HAP-1 (cell line): Measurements from ENCODE around the gene GPC5.
"Not testable (repeated sequence)": the region's sequence is repeated elsewhere in the genome, so short reads cannot be mapped to it uniquely, and the experiment has no call there.

ENCODE experiments used
- DNase-seq, 2 experiments: peaks; one replicate each; pipeline ENCODE4 v3.0.0-alpha.2; 2016 to 2020; ENCODE audit warnings: low spot score in 2 of 2
- H3K27me3 ChIP-seq: fragments of 250-450 bp; sonication (Bioruptor Pico); 2 replicates; pipeline ENCODE4 v1.5.1; 2020; ENCODE audit warnings: low read depth, mild to moderate bottlenecking, moderate library complexity
- H3K36me3 ChIP-seq: fragments of 250-450 bp; sonication (Bioruptor Pico); replicated peaks from 2 replicates; pipeline ENCODE4 v1.5.1; 2020; ENCODE audit warnings: mild to moderate bottlenecking
- H3K4me1 ChIP-seq: fragments of 250-450 bp; sonication (Bioruptor Pico); 2 replicates; pipeline ENCODE4 v1.5.1; 2020; ENCODE audit warnings: mild to moderate bottlenecking
- H3K4me3 ChIP-seq: fragments of 250-450 bp; sonication (Bioruptor Pico); 2 replicates; pipeline ENCODE4 v1.5.1; 2020; ENCODE audit warnings: mild to moderate bottlenecking, moderate library complexity
- H3K9me3 ChIP-seq: fragments of 250-450 bp; sonication (Bioruptor Pico); 2 replicates; pipeline ENCODE4 v1.5.1; 2020; ENCODE audit warnings: mild to moderate bottlenecking, moderate library complexity
- in situ Hi-C: fragments of 300-500 bp; cut with MboI; formaldehyde crosslinking; loops from 3 replicates; pipeline ENCODE4 v1.14.3; 2020; ENCODE audit warnings: low sequenced_read_pairs, inconsistent platforms, mixed read lengths

GPC5 gene

GRCh38 chr13:92658293-92658692, 1259.9 kb downstream of the GPC5 start:
- no peaks in the 10 kb centered on the region for H3K9me3 ChIP-seq
- in situ Hi-C loops, result no loop called here
- no peaks in the 10 kb centered on the region for H3K4me1 ChIP-seq
- no peaks in the 10 kb centered on the region for H3K27me3 ChIP-seq
- no peak for DNase-seq
- H3K4me3 ChIP-seq, result no peak overlapping the region
- no peaks in the 10 kb centered on the region for H3K36me3 ChIP-seq

- in situ Hi-C loops, result no loop called here
- Histone ChIP-seq H3K36me3 (no peaks in the 10 kb centered on the region), H3K27me3 (no peaks in the 10 kb centered on the region), H3K9me3 (no peaks in the 10 kb centered on the region), H3K4me3 (no peak overlapping the region), H3K4me1 (no peaks in the 10 kb centered on the region)
- no peak for DNase-seq
These were observed 1263.0 kb downstream of the GPC5 start for GRCh38 chr13:92661406-92661805.

- no peaks in the 10 kb centered on the region for H3K4me1 ChIP-seq
- in situ Hi-C loops, result no loop called here
- no peaks in the 10 kb centered on the region for H3K36me3 ChIP-seq
- no peak overlapping the region for H3K4me3 ChIP-seq
- no peaks in the 10 kb centered on the region for H3K9me3 ChIP-seq
- H3K27me3 ChIP-seq, result no peaks in the 10 kb centered on the region
- DNase-seq, result no peak
These were observed 1269.7 kb downstream of the GPC5 start for GRCh38 chr13:92668157-92668556.

GRCh38 chr13:92670096-92670495, 1271.7 kb downstream of the GPC5 start:
- H3K36me3 ChIP-seq, result no peaks in the 10 kb centered on the region
- in situ Hi-C loops, result no loop called here
- no peak for DNase-seq

GRCh38 chr13:92671821-92672220, 1273.4 kb downstream of the GPC5 start:
- H3K27me3 ChIP-seq, result no peaks in the 10 kb centered on the region
- no peaks in the 10 kb centered on the region for H3K4me1 ChIP-seq
- no peaks in the 10 kb centered on the region for H3K9me3 ChIP-seq
- DNase-seq, result no peak
- no peaks in the 10 kb centered on the region for H3K36me3 ChIP-seq
- no peak overlapping the region for H3K4me3 ChIP-seq
- in situ Hi-C loops, result no loop called here

More at GRCh38 chr13:92670096-92670495, 1271.7 kb downstream of the GPC5 start:
- Histone ChIP-seq H3K4me1 (no peaks in the 10 kb centered on the region), H3K27me3 (no peaks in the 10 kb centered on the region), H3K9me3 (no peaks in the 10 kb centered on the region), H3K4me3 (no peak overlapping the region)

- Histone ChIP-seq H3K9me3 (no peaks in the 10 kb centered on the region), H3K4me3 (no peak overlapping the region), H3K27me3 (no peaks in the 10 kb centered on the region), H3K4me1 (no peaks in the 10 kb centered on the region), H3K36me3 (no peaks in the 10 kb centered on the region)
- in situ Hi-C loops, result no loop called here
- no peak for DNase-seq
These were observed 1277.8 kb downstream of the GPC5 start for GRCh38 chr13:92676246-92676645.

GRCh38 chr13:92677571-92677970, 1279.2 kb downstream of the GPC5 start:
- Histone ChIP-seq H3K27me3 (no peaks in the 10 kb centered on the region), H3K36me3 (no peaks in the 10 kb centered on the region), H3K9me3 (no peaks in the 10 kb centered on the region), H3K4me1 (no peaks in the 10 kb centered on the region), H3K4me3 (no peak overlapping the region)
- DNase-seq, result no peak
- in situ Hi-C loops, result no loop called here

GRCh38 chr13:92679602-92680001, 1281.2 kb downstream of the GPC5 start:
- no peak for DNase-seq
- H3K4me3 ChIP-seq, result no peak overlapping the region
- H3K36me3 ChIP-seq, result no peaks in the 10 kb centered on the region
- no peaks in the 10 kb centered on the region for H3K9me3 ChIP-seq
- in situ Hi-C loops, result no loop called here
- H3K27me3 ChIP-seq, result no peaks in the 10 kb centered on the region
- H3K4me1 ChIP-seq, result no peaks in the 10 kb centered on the region

- H3K36me3 ChIP-seq, result no peaks in the 10 kb centered on the region
- H3K4me3 ChIP-seq, result no peak overlapping the region
- no peaks in the 10 kb centered on the region for H3K27me3 ChIP-seq
- no peak for DNase-seq
- in situ Hi-C loops, result no loop called here
- H3K4me1 ChIP-seq, result no peaks in the 10 kb centered on the region
- no peaks in the 10 kb centered on the region for H3K9me3 ChIP-seq
These were observed 1282.8 kb downstream of the GPC5 start for GRCh38 chr13:92681239-92681638.

GRCh38 chr13:92682832-92683517, 1284.6 kb downstream of the GPC5 start:
- no peak for DNase-seq
- Histone ChIP-seq H3K4me3 (no peak overlapping the region), H3K27me3 (no peaks in the 10 kb centered on the region), H3K4me1 (no peaks in the 10 kb centered on the region), H3K36me3 (no peaks in the 10 kb centered on the region), H3K9me3 (no peaks in the 10 kb centered on the region)
- in situ Hi-C loops, result no loop called here

GRCh38 chr13:92694047-92694446, 1295.6 kb downstream of the GPC5 start:
- DNase-seq, result no peak
- H3K4me1 ChIP-seq, result no peaks in the 10 kb centered on the region
- no peaks in the 10 kb centered on the region for H3K9me3 ChIP-seq
- H3K27me3 ChIP-seq, result no peaks in the 10 kb centered on the region
- no peak overlapping the region for H3K4me3 ChIP-seq
- in situ Hi-C loops, result no loop called here
- H3K36me3 ChIP-seq, result no peaks in the 10 kb centered on the region

GRCh38 chr13:92695827-92696226, 1297.4 kb downstream of the GPC5 start:
- H3K9me3 ChIP-seq, in situ Hi-C loops, H3K4me1 ChIP-seq, H3K27me3 ChIP-seq, DNase-seq, H3K4me3 ChIP-seq, H3K36me3 ChIP-seq: not testable (repeated sequence)

GRCh38 chr13:92716749-92717148, 1318.3 kb downstream of the GPC5 start:
- Histone ChIP-seq H3K36me3 (no peaks in the 10 kb centered on the region), H3K9me3 (no peaks in the 10 kb centered on the region), H3K27me3 (no peaks in the 10 kb centered on the region), H3K4me3 (no peak overlapping the region), H3K4me1 (no peaks in the 10 kb centered on the region; the same call in 1 of the 2 replicates)
- in situ Hi-C loops, result no loop called here
- no peak for DNase-seq

- no peak for DNase-seq
These were observed 1319.4 kb downstream of the GPC5 start for GRCh38 chr13:92717857-92718256.

GRCh38 chr13:92719868-92720267, 1321.4 kb downstream of the GPC5 start:
- no peak overlapping the region for H3K4me3 ChIP-seq
- in situ Hi-C loops, result no loop called here
- H3K9me3 ChIP-seq, result no peaks in the 10 kb centered on the region
- H3K4me1 ChIP-seq, result no peaks in the 10 kb centered on the region; the same call in 1 of the 2 replicates
- no peaks in the 10 kb centered on the region for H3K36me3 ChIP-seq
- DNase-seq, result no peak
- peaks cover 2% of the 10 kb centered on the region; the same call in 1 of the 2 replicates for H3K27me3 ChIP-seq

More at GRCh38 chr13:92717857-92718256, 1319.4 kb downstream of the GPC5 start:
- Histone ChIP-seq H3K36me3 (no peaks in the 10 kb centered on the region), H3K4me1 (no peaks in the 10 kb centered on the region; the same call in 1 of the 2 replicates), H3K9me3 (no peaks in the 10 kb centered on the region), H3K27me3 (peaks cover 2% of the 10 kb centered on the region; the same call in 1 of the 2 replicates), H3K4me3 (no peak overlapping the region)
- in situ Hi-C loops, result no loop called here
